AG20443 (cell line): Measurements from ENCODE around the gene CFAP57.

Experiments
- DNase-seq: peaks from one replicate; pipeline ENCODE4 v3.0.0; 2012; ENCODE audit warnings: low spot score, mixed read lengths

The CFAP57 gene

GRCh38 chr1:43277116-43277876 lies 105.2 kb downstream of the CFAP57 start:
- no peak for DNase-seq

- no peak for DNase-seq
Measured at GRCh38 chr1:43279161-43279560, 107.0 kb downstream of the CFAP57 start.

GRCh38 chr1:43279666-43280065 lies 107.5 kb downstream of the CFAP57 start:
- no peak for DNase-seq

- no peak for DNase-seq
Measured at GRCh38 chr1:43280692-43281091, 108.6 kb downstream of the CFAP57 start.

- no peak for DNase-seq
Measured at GRCh38 chr1:43282220-43283195, 110.4 kb downstream of the CFAP57 start.

- no peak for DNase-seq
Measured at GRCh38 chr1:43284065-43284464, 111.9 kb downstream of the CFAP57 start.

- no peak for DNase-seq
Measured at GRCh38 chr1:43284546-43285110, 112.5 kb downstream of the CFAP57 start.

GRCh38 chr1:43285269-43285990 lies 113.3 kb downstream of the CFAP57 start, which contains the start of gene C1orf210:
TSS of gene C1orf210 (minus strand) at chr1:43285581. CDS start at chr1:43283270, 2,311 bp downstream.
- DNase-seq: no peak

GRCh38 chr1:43286115-43286514 lies 114.0 kb downstream of the CFAP57 start:
- DNase-seq: no peak

- DNase-seq: no peak
Measured at GRCh38 chr1:43286533-43286932, 114.4 kb downstream of the CFAP57 start.

- no peak for DNase-seq
Measured at GRCh38 chr1:43288058-43288784, 116.1 kb downstream of the CFAP57 start.

- DNase-seq: no peak
Measured at GRCh38 chr1:43288785-43289706, 116.9 kb downstream of the CFAP57 start.

GRCh38 chr1:43292216-43292615 lies 120.1 kb downstream of the CFAP57 start:
- no peak for DNase-seq

- no peak for DNase-seq
Measured at GRCh38 chr1:43292679-43293078, 120.5 kb downstream of the CFAP57 start.

- no peak for DNase-seq
Measured at GRCh38 chr1:43293176-43293575, 121.0 kb downstream of the CFAP57 start.

- peak; percentile 81 for DNase-seq
Measured at GRCh38 chr1:43293896-43294760, 122.0 kb downstream of the CFAP57 start.

- DNase-seq: no peak
Measured at GRCh38 chr1:43294761-43295160, 122.6 kb downstream of the CFAP57 start.

- DNase-seq: no peak
Measured at GRCh38 chr1:43296207-43296606, 124.1 kb downstream of the CFAP57 start.

GRCh38 chr1:43298055-43298454 lies 125.9 kb downstream of the CFAP57 start:
- no peak for DNase-seq
